Right lobe of liver (tissue), 6 donors: Measurements from ENCODE around the gene ALDH18A1. TPM values are rescaled to one million over a fixed set of nuclear protein-coding genes. Genes with fewer than 3 reads are reported as not detected.

Experiments
- ATAC-seq, 4 donors: fragments of 200-7000 bp; cut with Tn5 transposase; one replicate each; pipeline ENCODE4 v1.9.1; 2020; ENCODE audit warnings: mild to moderate bottlenecking in 4 of 4, moderate library complexity in 4 of 4
- DNase-seq, 3 donors: peaks; one replicate each; pipeline ENCODE4 v3.0.0-alpha.2; 2020
- H3K27ac ChIP-seq, 3 donors: fragments of 200-600 bp; one replicate each; pipeline ENCODE4 v1.8.0; 2022
- H3K27me3 ChIP-seq, 2 donors: fragments of 200-600 bp; one replicate each; pipeline ENCODE4 v1.8.0; 2022
- H3K36me3 ChIP-seq, 4 donors: fragments of 200-600 bp; sonication (generic) in 1 of 4; one replicate each; pipeline versions ENCODE4 v1.5.1 to v1.8.0; 2017 to 2022; ENCODE audit warnings: control low read depth in 1 of 4
- H3K4me1 ChIP-seq, 4 donors: fragments of 200-600 bp; sonication (generic) in 1 of 4; one replicate each; pipeline versions ENCODE4 v1.5.1 to v1.8.0; 2017 to 2022; ENCODE audit warnings: control low read depth in 1 of 4
- H3K4me3 ChIP-seq, 3 donors: fragments of 200-600 bp; one replicate each; pipeline ENCODE4 v1.8.0; 2022
- H3K9me3 ChIP-seq, 4 donors: fragments of 200-600 bp; sonication (generic) in 1 of 4; one replicate each; pipeline versions ENCODE4 v1.5.1 to v1.8.0; 2017 to 2022; ENCODE audit warnings: control low read depth in 1 of 4
- CTCF ChIP-seq, 4 donors: fragments of 200-600 bp in 3 of 4; fragments of 450-650 bp in 1 of 4; IDR thresholded peaks; one replicate each; pipeline versions ENCODE4 v1.5.1 to v1.8.0; 2016 to 2022; ENCODE audit warnings: antibody characterized with exemption in 4 of 4, mild to moderate bottlenecking in 2 of 4
- POLR2A ChIP-seq: fragments of 450-650 bp; IDR thresholded peaks from one replicate; pipeline ENCODE4 v1.6.1; 2017; ENCODE audit warnings: antibody characterized with exemption, mild to moderate bottlenecking
- WGBS: methylation state at CpG from one replicate; pipeline ENCODE4 v1.1.6; 2018; ENCODE audit warnings: low coverage, low lambda C conversion rate; ENCODE audit not compliant: insufficient coverage; ENCODE audit errors: missing lambda C conversion rate; 5-methylcytosine and 5-hydroxymethylcytosine counted together
- intact Hi-C, 2 donors: fragments of 100-400 bp; cut with DNase I; formaldehyde crosslinking; loops; one replicate each; pipeline versions ENCODE4 v1.11.2 to v1.14.1; 2022
- total RNA-seq, 6 experiments: library from RNA; depleted of rRNA in 2 of 6; stranded (reverse); fragments of >200 nt in 2 of 6; fragmentation: NEBNext Ultra II Directional in 3 of 6; extraction: Animal tissue kit (Norgen Biotek cat#: 25700) in 3 of 6; gene quantifications; one replicate each; pipeline versions ENCODE4 v1.1.0 to v1.2.4, GENCODE V29; 2016 to 2023
- donor health status: DM: no; HTN: yes; CAD: no.
- donor health status: DM: no; HTN: no; CAD: no.
- donor health status: DM: no; HTN: no; CAD: no.
- donor health status: DM: no; HTN: yes; CAD: no.
- donor health status: DM: no; HTN: yes; CAD: no.

The ALDH18A1 gene
- total RNA-seq, 6 experiments from 2014 or later: 28.4 to 41.2 (median 34.4) TPM

GRCh38 chr10:95567903-95568630, 88.4 kb downstream of the ALDH18A1 start:
- Histone ChIP-seq H3K4me1 (no peaks in the 10 kb centered on the region), H3K27ac (no peak overlapping the region), H3K9me3 (no peaks in the 10 kb centered on the region), H3K36me3 (no peaks in the 10 kb centered on the region), H3K4me3 (no peak overlapping the region), H3K27me3 (no peaks in the 10 kb centered on the region)
- ATAC-seq: peak in 1 of 4 donors; percentile 45
- intact Hi-C loops: loop anchor here in 1 of 2 donors (10.0 kb wide), 1 partner anchor 133 kb away; no protein-coding TSS in a partner anchor
- no peak for DNase-seq
- TF ChIP-seq CTCF (IDR thresholded peaks at IDR 0.05): no peak
- no peak for TF ChIP-seq POLR2A
- 88% methylated on average over 1 of the region's 5 CpGs for WGBS

- Histone ChIP-seq H3K9me3 (no peaks in the 10 kb centered on the region), H3K36me3 (no peaks in the 10 kb centered on the region), H3K27ac (no peak overlapping the region), H3K27me3 (no peaks in the 10 kb centered on the region), H3K4me1 (no peaks in the 10 kb centered on the region), H3K4me3 (no peak overlapping the region)
- intact Hi-C loops: loop anchor here in 1 of 2 donors (10.0 kb wide), 1 partner anchor 131 kb away; no protein-coding TSS in a partner anchor
- TF ChIP-seq POLR2A (no peak), CTCF (IDR thresholded peaks at IDR 0.05) (no peak)
- 91% methylated on average over 6 of the region's 6 CpGs for WGBS
- DNase-seq (no peak), ATAC-seq (no peak)
Observed at GRCh38 chr10:95566136-95566535, 90.4 kb downstream of the ALDH18A1 start.

- no peak for ATAC-seq
- no peak for TF ChIP-seq POLR2A
- no peak for TF ChIP-seq CTCF (IDR thresholded peaks at IDR 0.05)
- Histone ChIP-seq H3K27me3 (no peaks in the 10 kb centered on the region), H3K4me3 (no peak overlapping the region), H3K27ac (no peak overlapping the region), H3K9me3 (no peaks in the 10 kb centered on the region), H3K36me3 (no peaks in the 10 kb centered on the region), H3K4me1 (peaks cover 0 to under 1% (median 0%) of the 10 kb centered on the region in 4 donors)
- DNase-seq: no peak
- WGBS: 70% methylated on average over 7 of the region's 7 CpGs
- intact Hi-C loops: loop anchor here in 1 of 2 donors (10.0 kb wide), 1 partner anchor 131 kb away; no protein-coding TSS in a partner anchor
Observed at GRCh38 chr10:95565336-95565735, 91.2 kb downstream of the ALDH18A1 start.

- no peak for TF ChIP-seq POLR2A
- TF ChIP-seq CTCF (IDR thresholded peaks at IDR 0.05): no peak
- Histone ChIP-seq H3K4me3 (no peak overlapping the region), H3K9me3 (no peaks in the 10 kb centered on the region), H3K4me1 (peaks cover 0 to 11% (median 3%) of the 10 kb centered on the region in 4 donors), H3K27ac (no peak overlapping the region), H3K27me3 (no peaks in the 10 kb centered on the region), H3K36me3 (no peaks in the 10 kb centered on the region)
- intact Hi-C loops: loop anchor here in 1 of 2 donors (10.0 kb wide), 1 partner anchor 129 kb away; no protein-coding TSS in a partner anchor
- DNase-seq (no peak), ATAC-seq (no peak)
- WGBS: 89% methylated on average over 5 of the region's 7 CpGs
Observed at GRCh38 chr10:95564291-95564690, 92.2 kb downstream of the ALDH18A1 start.
